Neural progenitor cell (in vitro differentiated cells): ENCODE measurements around the gene PTCH1.

Source experiments
- EZH2phosphoT487 ChIP-seq: fragments of 200-600 bp; sonication (generic); IDR thresholded peaks from 2 replicates; pipeline ENCODE4 v1.6.1; 2017; ENCODE audit warnings: antibody characterized with exemption
- TF ChIP-seq, protein P1 (sequence below): fragments of 200-600 bp; sonication (generic); IDR thresholded peaks from 2 replicates; pipeline ENCODE4 v1.5.1; 2017; ENCODE audit warnings: antibody characterized with exemption, mild to moderate bottlenecking

- no peak for TF ChIP-seq EZH2phosphoT487
- TF ChIP-seq, protein P1, sequence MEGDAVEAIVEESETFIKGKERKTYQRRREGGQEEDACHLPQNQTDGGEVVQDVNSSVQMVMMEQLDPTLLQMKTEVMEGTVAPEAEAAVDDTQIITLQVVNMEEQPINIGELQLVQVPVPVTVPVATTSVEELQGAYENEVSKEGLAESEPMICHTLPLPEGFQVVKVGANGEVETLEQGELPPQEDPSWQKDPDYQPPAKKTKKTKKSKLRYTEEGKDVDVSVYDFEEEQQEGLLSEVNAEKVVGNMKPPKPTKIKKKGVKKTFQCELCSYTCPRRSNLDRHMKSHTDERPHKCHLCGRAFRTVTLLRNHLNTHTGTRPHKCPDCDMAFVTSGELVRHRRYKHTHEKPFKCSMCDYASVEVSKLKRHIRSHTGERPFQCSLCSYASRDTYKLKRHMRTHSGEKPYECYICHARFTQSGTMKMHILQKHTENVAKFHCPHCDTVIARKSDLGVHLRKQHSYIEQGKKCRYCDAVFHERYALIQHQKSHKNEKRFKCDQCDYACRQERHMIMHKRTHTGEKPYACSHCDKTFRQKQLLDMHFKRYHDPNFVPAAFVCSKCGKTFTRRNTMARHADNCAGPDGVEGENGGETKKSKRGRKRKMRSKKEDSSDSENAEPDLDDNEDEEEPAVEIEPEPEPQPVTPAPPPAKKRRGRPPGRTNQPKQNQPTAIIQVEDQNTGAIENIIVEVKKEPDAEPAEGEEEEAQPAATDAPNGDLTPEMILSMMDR: no peak
Observed at GRCh38 chr9:95552255-95552654, 35.5 kb upstream of the PTCH1 start.
